OCI-LY3 (cell line): ENCODE data around the gene RGS9BP.

Source experiments
- H2AFZ ChIP-seq: fragments of 200-600, 300-600 bp; shearing (Covaris generic); 2 replicates; pipeline ENCODE4 v1.6.0; 2014; ENCODE audit warnings: antibody characterized with exemption, low read depth, low read length
- H3K27ac ChIP-seq: fragments of 200-600, 300-600 bp; sonication (generic); 2 replicates; pipeline ENCODE4 v1.5.1; 2014; ENCODE audit warnings: mild to moderate bottlenecking, low read length, moderate library complexity, mixed read lengths
- H3K27me3 ChIP-seq: fragments of 200-600, 300-600 bp; sonication (generic); 2 replicates; pipeline ENCODE4 v1.6.1; 2014; ENCODE audit warnings: low read depth, low read length, mixed read lengths
- H3K36me3 ChIP-seq: fragments of 200-600, 300-600 bp; sonication (generic); replicated peaks from 2 replicates; pipeline ENCODE3; 2014; ENCODE audit warnings: low read depth, low read length, mixed read lengths
- H3K4me1 ChIP-seq: fragments of 300-600, 200-600 bp; sonication (generic); 2 replicates; pipeline ENCODE4 v1.6.1; 2014; ENCODE audit warnings: low read length, mixed read lengths
- H3K4me2 ChIP-seq: fragments of 200-600, 300-600 bp; sonication (generic); 2 replicates; pipeline ENCODE4 v1.6.1; 2014; ENCODE audit warnings: low read length, mixed read lengths
- H3K4me3 ChIP-seq: fragments of 300-600, 200-600 bp; sonication (generic); 2 replicates; pipeline ENCODE4 v1.5.1; 2014; ENCODE audit warnings: antibody characterized with exemption, mild to moderate bottlenecking, low read length, moderate library complexity
- H3K79me2 ChIP-seq: fragments of 300-600, 200-600 bp; shearing (Covaris generic); 2 replicates; pipeline ENCODE4 v1.6.1; 2014; ENCODE audit warnings: mild to moderate bottlenecking, low read length, mixed read lengths
- H3K9ac ChIP-seq: fragments of 300-600, 200-600 bp; shearing (Covaris generic); 2 replicates; pipeline ENCODE4 v1.6.0; 2014; ENCODE audit warnings: mild to moderate bottlenecking, low read length, moderate library complexity
- H3K9me3 ChIP-seq: fragments of 200-600, 300-600 bp; shearing (Covaris generic); 2 replicates; pipeline ENCODE4 v1.6.1; 2014; ENCODE audit warnings: low read length, mixed read lengths; ENCODE audit not compliant: insufficient read depth
- H4K20me1 ChIP-seq: fragments of 200-600, 300-600 bp; sonication (generic); 2 replicates; pipeline ENCODE4 v1.6.1; 2016; ENCODE audit warnings: low read length, mixed read lengths; ENCODE audit not compliant: insufficient read depth
- CTCF ChIP-seq: fragments of 200-600, 300-600 bp; sonication (generic); IDR thresholded peaks from 2 replicates; pipeline ENCODE4 v1.5.1; 2014; ENCODE audit warnings: antibody characterized with exemption, low read length, low read depth
- EZH2phosphoT487 ChIP-seq: fragments of 200-600 bp; shearing (Covaris generic); IDR thresholded peaks from 2 replicates; pipeline ENCODE4 v1.6.1; 2018; ENCODE audit warnings: antibody characterized with exemption, mixed run types, low read depth

Gene RGS9BP

GRCh38 chr19:32686847-32687475 lies 11.3 kb downstream of the RGS9BP start:
- Histone ChIP-seq H3K27me3 (no peaks in the 10 kb centered on the region), H3K79me2 (peaks cover 13% of the 10 kb centered on the region), H3K9ac (no peak overlapping the region), H2AFZ (no peak overlapping the region), H3K36me3 (no peaks in the 10 kb centered on the region), H4K20me1 (no peaks in the 10 kb centered on the region), H3K4me1 (peaks cover 11% of the 10 kb centered on the region), H3K4me2 (no peak overlapping the region), H3K4me3 (no peak overlapping the region), H3K9me3 (no peaks in the 10 kb centered on the region), H3K27ac (no peak overlapping the region)
- TF ChIP-seq CTCF (no peak), EZH2phosphoT487 (no peak)

- Histone ChIP-seq H3K4me3 (no peak overlapping the region), H3K9me3 (no peaks in the 10 kb centered on the region), H2AFZ (no peak overlapping the region), H4K20me1 (no peaks in the 10 kb centered on the region), H3K79me2 (peaks cover 20% of the 10 kb centered on the region), H3K4me1 (peaks cover 11% of the 10 kb centered on the region), H3K27ac (no peak overlapping the region), H3K4me2 (no peak overlapping the region), H3K36me3 (peaks cover 1% of the 10 kb centered on the region), H3K27me3 (no peaks in the 10 kb centered on the region), H3K9ac (no peak overlapping the region)
- TF ChIP-seq EZH2phosphoT487: no peak
- TF ChIP-seq CTCF: no peak
Measured at GRCh38 chr19:32687681-32688080, 12.0 kb downstream of the RGS9BP start.

GRCh38 chr19:32688311-32688710 lies 12.7 kb downstream of the RGS9BP start:
- Histone ChIP-seq H3K36me3 (peaks cover 3% of the 10 kb centered on the region), H3K27ac (no peak overlapping the region), H4K20me1 (no peaks in the 10 kb centered on the region), H2AFZ (no peak overlapping the region), H3K4me1 (peaks cover 17% of the 10 kb centered on the region), H3K27me3 (no peaks in the 10 kb centered on the region), H3K79me2 (peaks cover 26% of the 10 kb centered on the region), H3K9ac (no peak overlapping the region), H3K9me3 (no peaks in the 10 kb centered on the region), H3K4me2 (no peak overlapping the region), H3K4me3 (no peak overlapping the region)
- TF ChIP-seq EZH2phosphoT487 (no peak), CTCF (no peak)

GRCh38 chr19:32691291-32691951 lies 15.8 kb downstream of the RGS9BP start, which contains the start of gene NUDT19:
Gene NUDT19 (plus strand): TSS chr19:32691821. CDS start chr19:32691961, 140 bp downstream.
- Histone ChIP-seq H3K36me3 (peaks cover 3% of the 10 kb centered on the region), H2AFZ (peak within 1 kb of the TSS; percentile 90), H3K9me3 (no peaks in the 10 kb centered on the region), H3K4me1 (peaks cover 27% of the 10 kb centered on the region), H3K27ac (peak within 1 kb of the TSS; percentile 58), H3K9ac (peak within 1 kb of the TSS; percentile 94), H3K4me3 (peak within 1 kb of the TSS; percentile 90), H4K20me1 (peaks cover 16% of the 10 kb centered on the region; the same call in 1 of the 2 replicates), H3K79me2 (peaks cover 57% of the 10 kb centered on the region), H3K27me3 (no peaks in the 10 kb centered on the region), H3K4me2 (peak within 1 kb of the TSS; percentile 97)
- no peak for TF ChIP-seq CTCF
